Activated gamma-delta T cell (primary cell): ENCODE measurements around the gene POU5F1.
"Not testable (repeated sequence)": the region's sequence is repeated elsewhere in the genome, so short reads cannot be mapped to it uniquely, and the experiment has no call there.

ENCODE experiments used
- DNase-seq: peaks from one replicate; lab custom pipeline; 2025; lab: John Stamatoyannopoulos, UW
- total RNA-seq, 2 donors: gene quantifications; one replicate each; lab custom pipeline; 2026; lab: John Stamatoyannopoulos, UW

POU5F1 gene
- 0 to 0.13 reads per million in 2 donors for total RNA-seq

GRCh38 chr6:31170600-31170881 is at the start of gene POU5F1:
TSS of gene POU5F1 (minus strand) at chr6:31170682. CDS start at chr6:31170620, 62 bp downstream.
- no peak for DNase-seq

- no peak for DNase-seq
These were observed 45.9 kb upstream of the POU5F1 start for GRCh38 chr6:31216208-31216898.

- not testable (repeated sequence) for DNase-seq
These were observed 44.7 kb upstream of the POU5F1 start for GRCh38 chr6:31215216-31215615.

GRCh38 chr6:31214516-31214915 is 44.0 kb upstream of the POU5F1 start:
- DNase-seq: no peak

GRCh38 chr6:31210741-31211532 is 40.5 kb upstream of the POU5F1 start:
- no peak for DNase-seq

GRCh38 chr6:31210123-31210522 is 39.6 kb upstream of the POU5F1 start:
- no peak for DNase-seq

- DNase-seq: no peak
These were observed 38.7 kb upstream of the POU5F1 start for GRCh38 chr6:31209137-31209536.

GRCh38 chr6:31208506-31208905 is 38.0 kb upstream of the POU5F1 start:
- no peak for DNase-seq

- DNase-seq: no peak
These were observed 35.2 kb upstream of the POU5F1 start for GRCh38 chr6:31205638-31206037.

GRCh38 chr6:31204751-31205145 is 34.3 kb upstream of the POU5F1 start:
- no peak for DNase-seq

- DNase-seq: no peak
These were observed 33.0 kb upstream of the POU5F1 start for GRCh38 chr6:31203345-31203979.

GRCh38 chr6:31202259-31203166 is 32.0 kb upstream of the POU5F1 start:
- no peak for DNase-seq

GRCh38 chr6:31199105-31199452 is 28.6 kb upstream of the POU5F1 start:
- DNase-seq: not testable (repeated sequence)

- peak; percentile 81 for DNase-seq
These were observed 27.2 kb upstream of the POU5F1 start for GRCh38 chr6:31197559-31198305.

- not testable (repeated sequence) for DNase-seq
These were observed 26.0 kb upstream of the POU5F1 start for GRCh38 chr6:31196251-31197022.

GRCh38 chr6:31195308-31195979 is 25.0 kb upstream of the POU5F1 start:
- DNase-seq: not testable (repeated sequence)

- DNase-seq: no peak
These were observed 23.8 kb upstream of the POU5F1 start for GRCh38 chr6:31194061-31194834.

- DNase-seq: no peak
These were observed 22.7 kb upstream of the POU5F1 start for GRCh38 chr6:31193206-31193605.
